ENCODE measurements around the gene CYTH1.

The CYTH1 gene

GRCh38 chr17:78667091-78667490 lies 115.0 kb downstream of the CYTH1 start:
- no peak for DNase-seq

- peak; percentile 37 to 60 for DNase-seq
Measured at GRCh38 chr17:78665952-78666920, 115.8 kb downstream of the CYTH1 start.

- no peak for DNase-seq
Measured at GRCh38 chr17:78665387-78665951, 116.6 kb downstream of the CYTH1 start.

GRCh38 chr17:78664476-78665386 lies 117.3 kb downstream of the CYTH1 start:
- no peak for DNase-seq

- DNase-seq = no peak
Measured at GRCh38 chr17:78661093-78661770, 120.8 kb downstream of the CYTH1 start.

GRCh38 chr17:78659546-78659945 lies 122.5 kb downstream of the CYTH1 start:
- no peak for DNase-seq

GRCh38 chr17:78658281-78658785 lies 123.7 kb downstream of the CYTH1 start:
- DNase-seq = no peak

GRCh38 chr17:78655251-78655940 lies 126.7 kb downstream of the CYTH1 start:
- no peak for DNase-seq

- DNase-seq = no peak
Measured at GRCh38 chr17:78654325-78654724, 127.7 kb downstream of the CYTH1 start.

GRCh38 chr17:78653382-78653781 lies 128.7 kb downstream of the CYTH1 start:
- DNase-seq = no peak

- DNase-seq = peak in 1 of 2 donors; percentile 41
Measured at GRCh38 chr17:78652913-78653312, 129.2 kb downstream of the CYTH1 start.

GRCh38 chr17:78652024-78652423 lies 130.0 kb downstream of the CYTH1 start:
- DNase-seq = no peak

- DNase-seq = no peak
Measured at GRCh38 chr17:78651554-78651953, 130.5 kb downstream of the CYTH1 start.

GRCh38 chr17:78650093-78650715 lies 131.9 kb downstream of the CYTH1 start:
- DNase-seq = no peak

GRCh38 chr17:78648293-78648692 lies 133.8 kb downstream of the CYTH1 start:
- no peak for DNase-seq

GRCh38 chr17:78647032-78647431 lies 135.0 kb downstream of the CYTH1 start:
- no peak for DNase-seq

GRCh38 chr17:78645421-78646295 lies 136.4 kb downstream of the CYTH1 start:
- DNase-seq = peak; percentile 68 to 88

- DNase-seq = no peak
Measured at GRCh38 chr17:78644931-78645351, 137.1 kb downstream of the CYTH1 start.

GRCh38 chr17:78644224-78644623 lies 137.8 kb downstream of the CYTH1 start:
- no peak for DNase-seq

GRCh38 chr17:78643326-78643725 lies 138.7 kb downstream of the CYTH1 start:
- DNase-seq = no peak

Measured in CD4-positive, alpha-beta T cell treated with Interleukin-1 beta for 1 hour (primary cell).